ENCODE measurements around the gene PPCDC. TPM values are rescaled to one million over a fixed set of nuclear protein-coding genes. Genes with fewer than 3 reads are reported as not detected.

The PPCDC gene
- total RNA-seq, 6 experiments from 2014 or later, result 9.8 to 12.3 (median 11.2) TPM

GRCh38 chr15:75042730-75043508, 19.5 kb downstream of the PPCDC start:
- peaks cover under 1% of the 10 kb centered on the region; the same call in 1 of the 2 replicates for H3K36me3 Mint-ChIP-seq (ENCODE audit: low read depth)
- H3K4me3 Mint-ChIP-seq, result peak overlapping the region; percentile 57
- TF ChIP-seq CTCF (IDR thresholded peaks at IDR 0.05), result no peak; the same call in none of the 2 replicates
- peak overlapping the region; percentile 93 for H3K27ac Mint-ChIP-seq
- DNase-seq, result no peak
- H3K27me3 Mint-ChIP-seq (ENCODE audit: insufficient read depth), result peaks cover 5% of the 10 kb centered on the region
- peaks cover 52% of the 10 kb centered on the region for H3K4me1 Mint-ChIP-seq (ENCODE audit: low read depth)
- H3K9me3 Mint-ChIP-seq, result no peaks in the 10 kb centered on the region

- H3K4me3 Mint-ChIP-seq, result peak overlapping the region; percentile 57
- H3K4me1 Mint-ChIP-seq (ENCODE audit: low read depth), result peaks cover 47% of the 10 kb centered on the region
- no peaks in the 10 kb centered on the region for H3K9me3 Mint-ChIP-seq
- peak; percentile 74 for TF ChIP-seq CTCF (IDR thresholded peaks at IDR 0.05)
- peak overlapping the region; percentile 93 for H3K27ac Mint-ChIP-seq
- peak; percentile 98 for DNase-seq
- peaks cover 3% of the 10 kb centered on the region; the same call in 1 of the 2 replicates for H3K27me3 Mint-ChIP-seq (ENCODE audit: insufficient read depth)
- H3K36me3 Mint-ChIP-seq (ENCODE audit: low read depth), result peaks cover 2% of the 10 kb centered on the region; the same call in 1 of the 2 replicates
Observed at GRCh38 chr15:75043509-75044257, 20.3 kb downstream of the PPCDC start.

- H3K4me3 Mint-ChIP-seq, result no peak overlapping the region
- H3K36me3 Mint-ChIP-seq (ENCODE audit: low read depth), result peaks cover 5% of the 10 kb centered on the region; the same call in 1 of the 2 replicates
- H3K27me3 Mint-ChIP-seq (ENCODE audit: insufficient read depth), result peaks cover 3% of the 10 kb centered on the region; the same call in 1 of the 2 replicates
- TF ChIP-seq CTCF (IDR thresholded peaks at IDR 0.05), result no peak
- no peak for DNase-seq
- peaks cover 47% of the 10 kb centered on the region for H3K4me1 Mint-ChIP-seq (ENCODE audit: low read depth)
- peak overlapping the region; percentile 93 for H3K27ac Mint-ChIP-seq
- H3K9me3 Mint-ChIP-seq, result no peaks in the 10 kb centered on the region
Observed at GRCh38 chr15:75044258-75044878, 21.0 kb downstream of the PPCDC start.

- H3K36me3 Mint-ChIP-seq (ENCODE audit: low read depth), result peaks cover 5% of the 10 kb centered on the region; the same call in 1 of the 2 replicates
- peaks cover 47% of the 10 kb centered on the region for H3K4me1 Mint-ChIP-seq (ENCODE audit: low read depth)
- no peaks in the 10 kb centered on the region for H3K9me3 Mint-ChIP-seq
- H3K27ac Mint-ChIP-seq, result no peak overlapping the region
- no peak overlapping the region for H3K4me3 Mint-ChIP-seq
- H3K27me3 Mint-ChIP-seq (ENCODE audit: insufficient read depth), result peaks cover 3% of the 10 kb centered on the region; the same call in 1 of the 2 replicates
- DNase-seq, result no peak
- no peak for TF ChIP-seq CTCF (IDR thresholded peaks at IDR 0.05)
Observed at GRCh38 chr15:75045332-75046015, 22.1 kb downstream of the PPCDC start.

GRCh38 chr15:75048394-75048793, 25.0 kb downstream of the PPCDC start:
- DNase-seq, result no peak
- no peak for TF ChIP-seq CTCF (IDR thresholded peaks at IDR 0.05)
- Mint-ChIP-seq H3K36me3 (ENCODE audit: low read depth) (peaks cover 5% of the 10 kb centered on the region; the same call in 1 of the 2 replicates), H3K9me3 (no peaks in the 10 kb centered on the region), H3K27ac (no peak overlapping the region), H3K27me3 (ENCODE audit: insufficient read depth) (peaks cover 2% of the 10 kb centered on the region; the same call in 1 of the 2 replicates), H3K4me1 (ENCODE audit: low read depth) (peaks cover 32% of the 10 kb centered on the region), H3K4me3 (no peak overlapping the region)
